GM19240 (cell line): ENCODE measurements around the gene EXOC2.

ENCODE experiments used
- DNase-seq: peaks from one replicate; pipeline ENCODE4 v3.0.0; 2011; ENCODE audit warnings: low spot score; ENCODE audit not compliant: insufficient read length

EXOC2 gene

GRCh38 chr6:473768-474452, 219.0 kb downstream of the EXOC2 start:
- DNase-seq = no peak

GRCh38 chr6:473356-473755, 219.6 kb downstream of the EXOC2 start:
- no peak for DNase-seq

GRCh38 chr6:470901-471448, 222.0 kb downstream of the EXOC2 start:
- DNase-seq = no peak

GRCh38 chr6:470051-470900, 222.7 kb downstream of the EXOC2 start:
- DNase-seq = no peak

- no peak for DNase-seq
Measured at GRCh38 chr6:467671-468082, 225.3 kb downstream of the EXOC2 start.

GRCh38 chr6:467111-467510, 225.8 kb downstream of the EXOC2 start:
- no peak for DNase-seq

- DNase-seq = no peak
Measured at GRCh38 chr6:466564-466963, 226.4 kb downstream of the EXOC2 start.

- no peak for DNase-seq
Measured at GRCh38 chr6:465531-466348, 227.2 kb downstream of the EXOC2 start.

- DNase-seq = no peak
Measured at GRCh38 chr6:456887-457286, 236.1 kb downstream of the EXOC2 start.

GRCh38 chr6:456358-456867, 236.5 kb downstream of the EXOC2 start:
- DNase-seq = no peak

- no peak for DNase-seq
Measured at GRCh38 chr6:455835-456234, 237.1 kb downstream of the EXOC2 start.

- no peak for DNase-seq
Measured at GRCh38 chr6:455006-455585, 237.8 kb downstream of the EXOC2 start.

- DNase-seq = no peak
Measured at GRCh38 chr6:454148-454991, 238.6 kb downstream of the EXOC2 start.

- no peak for DNase-seq
Measured at GRCh38 chr6:453152-453551, 239.8 kb downstream of the EXOC2 start.

- DNase-seq = no peak
Measured at GRCh38 chr6:452301-453067, 240.5 kb downstream of the EXOC2 start.

GRCh38 chr6:451847-452246, 241.1 kb downstream of the EXOC2 start:
- DNase-seq = no peak

- no peak for DNase-seq
Measured at GRCh38 chr6:451336-451735, 241.6 kb downstream of the EXOC2 start.

GRCh38 chr6:449486-450419, 243.2 kb downstream of the EXOC2 start:
- DNase-seq = no peak
